ENCODE measurements around the gene FSTL1. TPM values are rescaled to one million over a fixed set of nuclear protein-coding genes. Genes with fewer than 3 reads are reported as not detected.
"Not testable (repeated sequence)": the region's sequence is repeated elsewhere in the genome, so short reads cannot be mapped to it uniquely, and the experiment has no call there.

Gene FSTL1
- total and polyA plus RNA-seq, 5 donors from 2014 or later = 1.0 TPM; not detected in 4

GRCh38 chr3:120394347-120394746 is 56.4 kb downstream of the FSTL1 start:
- H3K4me3 Mint-ChIP-seq = no peak overlapping the region

DNA sequence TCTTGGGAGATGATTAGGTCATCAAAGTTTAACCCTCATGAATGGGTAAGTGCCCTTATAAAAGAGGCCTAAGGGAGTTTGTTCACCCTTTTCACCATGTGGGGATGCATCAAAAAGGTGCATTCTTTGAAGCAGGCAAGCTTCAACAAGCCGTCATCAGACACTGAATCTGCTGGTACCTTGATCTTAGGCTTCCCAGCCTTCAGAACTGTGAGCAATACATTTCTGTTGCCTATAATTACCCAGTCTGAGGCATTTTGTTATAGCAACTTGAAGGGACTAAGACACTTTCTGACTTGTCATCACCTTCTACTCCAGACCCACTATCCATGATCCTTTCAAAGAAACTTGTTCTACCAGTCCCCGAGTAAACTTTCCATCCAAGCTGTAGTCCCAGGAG is 57.0 kb downstream of the FSTL1 start:
- no peaks in the 10 kb centered on the region for H3K36me3 ChIP-seq (ENCODE audit: control insufficient read depth, insufficient read depth, low read length)
- no peak overlapping the region for H3K27ac Mint-ChIP-seq
- no peak overlapping the region for H3K4me3 ChIP-seq (ENCODE audit: low read depth, low read length)
- no peaks in the 10 kb centered on the region for H3K9me3 Mint-ChIP-seq
- DNase-seq (no peak), ATAC-seq (ENCODE audit: low read depth in 2 of 2) (no peak)
- H3K27me3 ChIP-seq (ENCODE audit: control insufficient read depth, insufficient read depth, low read length) = peaks cover 14% of the 10 kb centered on the region
- H3K4me1 Mint-ChIP-seq = no peaks in the 10 kb centered on the region
- H3K36me3 Mint-ChIP-seq = no peaks in the 10 kb centered on the region
- H3K4me3 Mint-ChIP-seq = no peak overlapping the region
- peaks cover 13% of the 10 kb centered on the region for H3K27me3 Mint-ChIP-seq
- H3K27ac ChIP-seq (ENCODE audit: insufficient read depth, low read length, poor library complexity, severe bottlenecking) = no peak overlapping the region
- no peaks in the 10 kb centered on the region for H3K9me3 ChIP-seq (ENCODE audit: control insufficient read depth in 2 of 2, low read length in 2 of 2)
- H3K4me1 ChIP-seq (ENCODE audit: control insufficient read depth, insufficient read depth, low read length, poor library complexity, severe bottlenecking) = no peaks in the 10 kb centered on the region

More at GRCh38 chr3:120394347-120394746, 56.4 kb downstream of the FSTL1 start:
- H3K27me3 Mint-ChIP-seq = peaks cover 13% of the 10 kb centered on the region
- H3K27ac Mint-ChIP-seq = no peak overlapping the region
- ATAC-seq (ENCODE audit: low read depth in 2 of 2) = no peak
- no peaks in the 10 kb centered on the region for H3K9me3 ChIP-seq (ENCODE audit: control insufficient read depth in 2 of 2, low read length in 2 of 2)
- no peaks in the 10 kb centered on the region for H3K9me3 Mint-ChIP-seq
- H3K4me1 Mint-ChIP-seq = no peaks in the 10 kb centered on the region
- H3K36me3 ChIP-seq (ENCODE audit: control insufficient read depth, insufficient read depth, low read length) = no peaks in the 10 kb centered on the region
- H3K27me3 ChIP-seq (ENCODE audit: control insufficient read depth, insufficient read depth, low read length) = peaks cover 14% of the 10 kb centered on the region
- no peak for DNase-seq
- H3K27ac ChIP-seq (ENCODE audit: insufficient read depth, low read length, poor library complexity, severe bottlenecking) = no peak overlapping the region
- no peaks in the 10 kb centered on the region for H3K4me1 ChIP-seq (ENCODE audit: control insufficient read depth, insufficient read depth, low read length, poor library complexity, severe bottlenecking)
- no peak overlapping the region for H3K4me3 ChIP-seq (ENCODE audit: low read depth, low read length)
- no peaks in the 10 kb centered on the region for H3K36me3 Mint-ChIP-seq

DNA sequence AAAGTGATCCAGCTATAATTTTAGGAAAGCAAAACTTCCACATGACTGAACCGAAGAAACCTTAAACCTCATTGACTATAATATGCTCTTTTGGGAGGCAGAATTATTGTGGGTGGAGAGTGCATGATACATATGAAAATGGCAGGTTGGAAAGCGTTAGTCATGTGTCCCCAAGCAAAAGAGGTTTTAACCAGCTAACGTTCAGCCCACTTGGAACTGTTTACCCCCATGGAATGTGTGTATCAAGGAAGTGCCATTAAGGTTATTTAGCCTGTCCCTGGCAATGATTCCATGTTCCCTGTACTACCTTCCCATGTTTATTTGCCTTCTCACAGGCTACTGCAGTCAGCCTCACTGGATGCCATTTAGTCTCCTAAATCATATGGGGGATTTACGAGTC is 57.5 kb downstream of the FSTL1 start:
- H3K4me1 ChIP-seq (ENCODE audit: control insufficient read depth, insufficient read depth, low read length, poor library complexity, severe bottlenecking) = no peaks in the 10 kb centered on the region
- ATAC-seq (ENCODE audit: low read depth in 2 of 2) (no peak), DNase-seq (no peak)
- Mint-ChIP-seq H3K4me3 (no peak overlapping the region), H3K9me3 (no peaks in the 10 kb centered on the region), H3K27ac (no peak overlapping the region), H3K36me3 (no peaks in the 10 kb centered on the region), H3K27me3 (peaks cover 9% of the 10 kb centered on the region), H3K4me1 (no peaks in the 10 kb centered on the region)
- no peaks in the 10 kb centered on the region for H3K36me3 ChIP-seq (ENCODE audit: control insufficient read depth, insufficient read depth, low read length)
- no peak overlapping the region for H3K4me3 ChIP-seq (ENCODE audit: low read depth, low read length)
- peaks cover 14% of the 10 kb centered on the region for H3K27me3 ChIP-seq (ENCODE audit: control insufficient read depth, insufficient read depth, low read length)
- H3K9me3 ChIP-seq (ENCODE audit: control insufficient read depth in 2 of 2, low read length in 2 of 2) = no peaks in the 10 kb centered on the region
- H3K27ac ChIP-seq (ENCODE audit: insufficient read depth, low read length, poor library complexity, severe bottlenecking) = no peak overlapping the region

DNA sequence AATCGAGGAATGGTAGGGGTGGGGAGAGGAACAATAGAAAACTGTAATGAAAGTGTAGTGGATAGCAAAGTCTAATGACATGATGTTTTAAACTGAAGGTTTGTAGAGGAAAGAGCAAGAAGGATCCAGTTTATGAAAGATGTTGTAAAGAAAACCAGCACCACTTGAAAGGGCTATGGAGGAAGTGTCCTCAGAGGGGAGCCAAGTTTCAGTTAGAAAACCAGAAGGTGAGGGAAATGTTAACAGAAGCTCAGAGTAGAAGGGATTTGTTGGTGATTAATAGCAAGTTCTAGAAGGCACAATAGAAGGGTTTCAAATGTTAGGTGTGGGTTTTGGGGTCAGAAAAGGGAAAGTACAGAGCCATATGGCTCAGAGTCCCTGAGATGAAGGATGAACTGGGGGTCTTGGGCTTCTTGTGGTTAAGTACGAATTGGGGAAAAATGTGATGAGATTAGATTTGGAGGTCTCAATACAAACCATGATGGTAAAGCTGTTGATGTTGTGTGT is 67.8 kb downstream of the FSTL1 start:
- ATAC-seq (ENCODE audit: low read depth in 2 of 2) (no peak), DNase-seq (no peak)
- Histone ChIP-seq H3K36me3 (ENCODE audit: control insufficient read depth, insufficient read depth, low read length) (no peaks in the 10 kb centered on the region), H3K27ac (ENCODE audit: insufficient read depth, low read length, poor library complexity, severe bottlenecking) (no peak overlapping the region), H3K9me3 (ENCODE audit: control insufficient read depth in 2 of 2, low read length in 2 of 2) (no peaks in the 10 kb centered on the region), H3K27me3 (ENCODE audit: control insufficient read depth, insufficient read depth, low read length) (peaks cover 9% of the 10 kb centered on the region), H3K4me3 (ENCODE audit: low read depth, low read length) (no peak overlapping the region), H3K4me1 (ENCODE audit: control insufficient read depth, insufficient read depth, low read length, poor library complexity, severe bottlenecking) (no peaks in the 10 kb centered on the region)
- Mint-ChIP-seq H3K4me1 (no peaks in the 10 kb centered on the region), H3K9me3 (peaks cover 0 to 4% (median 0%) of the 10 kb centered on the region in 7 donors), H3K4me3 (no peak overlapping the region), H3K27ac (no peak overlapping the region), H3K27me3 (peaks cover 8% of the 10 kb centered on the region), H3K36me3 (no peaks in the 10 kb centered on the region)

GRCh38 chr3:120381503-120381902 is 69.3 kb downstream of the FSTL1 start:
- Mint-ChIP-seq H3K27me3 (peaks cover 8% of the 10 kb centered on the region), H3K36me3 (no peaks in the 10 kb centered on the region), H3K4me1 (no peaks in the 10 kb centered on the region), H3K9me3 (peaks cover 0 to 4% (median 0%) of the 10 kb centered on the region in 7 donors), H3K27ac (no peak overlapping the region), H3K4me3 (no peak overlapping the region)
- no peak overlapping the region for H3K27ac ChIP-seq (ENCODE audit: insufficient read depth, low read length, poor library complexity, severe bottlenecking)
- H3K27me3 ChIP-seq (ENCODE audit: control insufficient read depth, insufficient read depth, low read length) = peaks cover 9% of the 10 kb centered on the region
- DNase-seq (no peak), ATAC-seq (ENCODE audit: low read depth in 2 of 2) (no peak)
- H3K9me3 ChIP-seq (ENCODE audit: control insufficient read depth in 2 of 2, low read length in 2 of 2) = no peaks in the 10 kb centered on the region
- H3K4me3 ChIP-seq (ENCODE audit: low read depth, low read length) = no peak overlapping the region
- H3K36me3 ChIP-seq (ENCODE audit: control insufficient read depth, insufficient read depth, low read length) = no peaks in the 10 kb centered on the region
- H3K4me1 ChIP-seq (ENCODE audit: control insufficient read depth, insufficient read depth, low read length, poor library complexity, severe bottlenecking) = no peaks in the 10 kb centered on the region

- not testable (repeated sequence) for H3K27me3 Mint-ChIP-seq; H3K4me1 ChIP-seq (ENCODE audit: control insufficient read depth, insufficient read depth, low read length, poor library complexity, severe bottlenecking); ATAC-seq (ENCODE audit: low read depth in 2 of 2); DNase-seq; H3K4me1 Mint-ChIP-seq; H3K4me3 Mint-ChIP-seq; H3K9me3 Mint-ChIP-seq; H3K36me3 ChIP-seq (ENCODE audit: control insufficient read depth, insufficient read depth, low read length); H3K4me3 ChIP-seq (ENCODE audit: low read depth, low read length); H3K27me3 ChIP-seq (ENCODE audit: control insufficient read depth, insufficient read depth, low read length); H3K27ac ChIP-seq (ENCODE audit: insufficient read depth, low read length, poor library complexity, severe bottlenecking); H3K27ac Mint-ChIP-seq; H3K9me3 ChIP-seq (ENCODE audit: control insufficient read depth in 2 of 2, low read length in 2 of 2); H3K36me3 Mint-ChIP-seq
Observed at GRCh38 chr3:120377948-120378347, 72.8 kb downstream of the FSTL1 start.

DNA sequence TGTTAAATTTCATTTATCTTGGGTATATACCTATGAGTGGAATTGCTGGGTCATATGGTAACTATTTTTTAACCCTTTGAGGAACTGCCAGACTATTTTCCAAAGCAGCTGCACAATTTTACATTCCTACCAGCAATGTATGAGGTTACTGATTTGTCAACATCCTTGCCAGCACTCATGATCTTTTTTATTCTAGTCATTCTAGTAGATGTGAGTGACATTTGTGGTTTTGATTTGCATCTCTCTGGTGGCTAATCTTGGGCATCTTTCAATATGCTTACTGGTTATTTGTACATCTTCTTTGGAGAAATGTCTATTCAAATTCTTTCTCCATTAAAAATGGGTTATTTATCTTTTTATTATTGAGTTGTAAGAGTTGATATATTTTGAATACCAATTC is 80.3 kb downstream of the FSTL1 start:
- Histone ChIP-seq H3K9me3 (ENCODE audit: control insufficient read depth in 2 of 2, low read length in 2 of 2) (no peaks in the 10 kb centered on the region), H3K4me3 (ENCODE audit: low read depth, low read length) (no peak overlapping the region), H3K4me1 (ENCODE audit: control insufficient read depth, insufficient read depth, low read length, poor library complexity, severe bottlenecking) (no peaks in the 10 kb centered on the region), H3K27me3 (ENCODE audit: control insufficient read depth, insufficient read depth, low read length) (peaks cover 14% of the 10 kb centered on the region), H3K36me3 (ENCODE audit: control insufficient read depth, insufficient read depth, low read length) (no peaks in the 10 kb centered on the region), H3K27ac (ENCODE audit: insufficient read depth, low read length, poor library complexity, severe bottlenecking) (no peak overlapping the region)
- no peak overlapping the region for H3K27ac Mint-ChIP-seq
- ATAC-seq (ENCODE audit: low read depth in 2 of 2) (no peak), DNase-seq (peak in 1 of 3 donors; percentile 5)
- peaks cover 0 to 4% (median 0%) of the 10 kb centered on the region in 7 donors for H3K9me3 Mint-ChIP-seq
- H3K4me1 Mint-ChIP-seq = no peaks in the 10 kb centered on the region
- no peaks in the 10 kb centered on the region for H3K36me3 Mint-ChIP-seq
- peaks cover 45% of the 10 kb centered on the region for H3K27me3 Mint-ChIP-seq
- H3K4me3 Mint-ChIP-seq = no peak overlapping the region

DNA sequence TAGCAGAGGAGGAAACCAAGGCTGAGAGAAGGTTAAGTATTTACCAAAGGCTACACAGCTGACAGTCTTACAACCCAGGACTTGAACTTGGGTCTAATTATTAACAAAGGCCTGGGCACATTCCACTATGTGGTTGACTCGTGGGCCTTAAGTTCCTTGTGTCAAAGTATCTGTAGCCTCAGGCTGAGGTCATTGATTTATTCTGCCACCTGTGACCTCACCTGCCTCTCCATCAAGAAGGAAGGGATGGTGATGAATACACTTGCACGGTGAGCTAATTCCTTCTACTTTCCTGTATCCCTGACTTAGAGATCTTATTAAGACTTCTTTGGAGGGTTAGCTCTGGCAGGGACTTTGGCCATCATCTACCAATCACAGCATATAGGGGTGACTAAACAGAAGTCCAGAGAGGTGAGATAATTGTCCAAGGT is 81.7 kb downstream of the FSTL1 start:
- Mint-ChIP-seq H3K27ac (no peak overlapping the region), H3K36me3 (no peaks in the 10 kb centered on the region), H3K4me3 (no peak overlapping the region), H3K4me1 (no peaks in the 10 kb centered on the region), H3K27me3 (peaks cover 47% of the 10 kb centered on the region), H3K9me3 (peaks cover 0 to 5% (median 0%) of the 10 kb centered on the region in 7 donors)
- H3K4me1 ChIP-seq (ENCODE audit: control insufficient read depth, insufficient read depth, low read length, poor library complexity, severe bottlenecking) = no peaks in the 10 kb centered on the region
- no peak overlapping the region for H3K27ac ChIP-seq (ENCODE audit: insufficient read depth, low read length, poor library complexity, severe bottlenecking)
- ATAC-seq (ENCODE audit: low read depth in 2 of 2) (no peak), DNase-seq (no peak)
- H3K9me3 ChIP-seq (ENCODE audit: control insufficient read depth in 2 of 2, low read length in 2 of 2) = no peaks in the 10 kb centered on the region
- no peaks in the 10 kb centered on the region for H3K36me3 ChIP-seq (ENCODE audit: control insufficient read depth, insufficient read depth, low read length)
- no peak overlapping the region for H3K4me3 ChIP-seq (ENCODE audit: low read depth, low read length)
- peaks cover 14% of the 10 kb centered on the region for H3K27me3 ChIP-seq (ENCODE audit: control insufficient read depth, insufficient read depth, low read length)
